Stimulated activated CD8-positive, alpha-beta memory T cell treated with anti-CD3 and anti-CD28 coated beads, Interleukin-12 subunit alpha, Interleukin-12 subunit beta, amount 100 ng/mL, for 4 hours (primary cell): ENCODE data around the gene USP10.

Experiments
- DNase-seq: peaks from one replicate; pipeline ENCODE4 v3.0.0-alpha.2; 2020; ENCODE audit warnings: low read depth

Gene USP10

DNA sequence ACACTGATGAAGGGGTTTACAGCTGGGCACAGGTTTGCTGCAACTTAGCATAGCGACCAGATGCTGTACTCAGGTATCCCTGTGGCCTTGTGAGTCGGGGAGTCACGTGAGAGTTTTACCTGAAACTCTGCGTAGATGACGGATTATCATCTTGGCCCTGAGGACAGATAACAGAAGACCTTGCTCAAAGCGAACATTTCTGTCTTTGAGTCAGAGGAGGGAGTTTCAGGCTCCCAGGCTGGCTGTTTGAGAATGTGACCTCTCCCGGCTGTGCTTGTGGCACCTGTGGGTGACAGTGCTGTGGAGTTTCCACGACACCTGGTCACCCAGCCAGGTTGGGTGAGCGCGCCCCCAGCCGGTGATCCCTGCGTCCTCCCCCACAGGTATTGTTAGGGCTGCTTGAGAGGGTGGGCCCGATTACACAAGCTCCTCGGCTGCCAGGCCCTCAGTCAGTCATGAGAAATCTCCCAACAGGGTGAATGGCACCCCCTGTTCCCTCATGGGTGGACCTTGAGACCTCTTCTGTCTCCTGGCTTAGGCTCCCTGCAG, 75.5 kb downstream of the USP10 start:
- DNase-seq: no peak

DNA sequence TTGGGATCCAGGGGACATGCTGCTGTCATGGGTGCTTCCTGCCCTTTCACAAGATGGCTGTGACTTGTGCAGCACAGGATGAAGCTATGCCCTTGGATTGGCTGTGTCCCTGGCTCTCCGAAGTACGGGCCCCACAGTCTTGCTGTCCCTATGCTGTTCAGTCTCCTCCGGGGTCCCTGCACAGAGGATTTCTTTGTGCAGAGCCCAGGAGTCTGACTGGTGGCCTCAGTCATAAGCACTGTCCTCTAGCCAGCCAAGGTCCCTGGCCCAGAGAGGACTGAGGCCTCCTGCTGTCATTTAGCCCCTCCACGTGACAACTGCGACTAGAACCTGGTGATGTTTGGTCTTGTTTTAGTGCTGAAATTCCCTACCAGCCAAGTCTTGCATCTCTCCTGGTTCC, 77.6 kb downstream of the USP10 start:
- DNase-seq: no peak

DNA sequence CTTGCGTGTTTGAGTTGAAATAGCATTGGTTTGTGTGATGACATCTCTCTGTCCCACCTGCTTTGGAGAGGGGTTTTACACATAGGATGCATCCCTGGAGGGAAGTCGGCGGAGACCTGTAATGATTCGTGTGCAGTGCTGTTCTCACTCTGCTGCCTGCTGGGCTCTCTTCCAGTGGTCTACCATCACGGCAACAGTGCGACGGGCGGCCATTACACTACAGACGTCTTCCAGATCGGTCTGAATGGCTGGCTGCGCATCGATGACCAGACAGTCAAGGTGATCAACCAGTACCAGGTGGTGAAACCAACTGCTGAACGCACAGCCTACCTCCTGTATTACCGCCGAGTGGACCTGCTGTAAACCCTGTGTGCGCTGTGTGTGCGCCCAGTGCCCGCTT, 78.9 kb downstream of the USP10 start:
- DNase-seq: no peak

DNA sequence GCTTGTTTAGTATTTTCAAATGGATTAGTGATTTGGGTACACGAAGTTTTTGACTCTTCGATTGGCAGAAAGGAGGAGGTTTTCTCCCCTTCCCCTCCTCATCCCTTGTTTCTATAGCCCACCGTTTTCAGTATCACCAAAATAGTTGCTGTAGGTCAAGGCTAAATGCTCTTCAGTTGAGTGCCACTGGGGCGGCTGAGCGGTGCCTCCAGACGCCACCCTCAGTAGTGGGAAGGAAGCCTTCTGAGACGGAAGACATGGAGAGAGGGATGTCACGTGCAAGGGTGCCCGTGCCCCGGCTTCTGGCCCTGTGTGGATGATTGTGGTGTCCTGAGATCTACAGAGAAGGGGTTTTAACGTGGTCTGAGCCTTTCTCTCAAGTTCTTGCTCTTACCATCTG, 80.3 kb downstream of the USP10 start:
- DNase-seq: no peak

DNA sequence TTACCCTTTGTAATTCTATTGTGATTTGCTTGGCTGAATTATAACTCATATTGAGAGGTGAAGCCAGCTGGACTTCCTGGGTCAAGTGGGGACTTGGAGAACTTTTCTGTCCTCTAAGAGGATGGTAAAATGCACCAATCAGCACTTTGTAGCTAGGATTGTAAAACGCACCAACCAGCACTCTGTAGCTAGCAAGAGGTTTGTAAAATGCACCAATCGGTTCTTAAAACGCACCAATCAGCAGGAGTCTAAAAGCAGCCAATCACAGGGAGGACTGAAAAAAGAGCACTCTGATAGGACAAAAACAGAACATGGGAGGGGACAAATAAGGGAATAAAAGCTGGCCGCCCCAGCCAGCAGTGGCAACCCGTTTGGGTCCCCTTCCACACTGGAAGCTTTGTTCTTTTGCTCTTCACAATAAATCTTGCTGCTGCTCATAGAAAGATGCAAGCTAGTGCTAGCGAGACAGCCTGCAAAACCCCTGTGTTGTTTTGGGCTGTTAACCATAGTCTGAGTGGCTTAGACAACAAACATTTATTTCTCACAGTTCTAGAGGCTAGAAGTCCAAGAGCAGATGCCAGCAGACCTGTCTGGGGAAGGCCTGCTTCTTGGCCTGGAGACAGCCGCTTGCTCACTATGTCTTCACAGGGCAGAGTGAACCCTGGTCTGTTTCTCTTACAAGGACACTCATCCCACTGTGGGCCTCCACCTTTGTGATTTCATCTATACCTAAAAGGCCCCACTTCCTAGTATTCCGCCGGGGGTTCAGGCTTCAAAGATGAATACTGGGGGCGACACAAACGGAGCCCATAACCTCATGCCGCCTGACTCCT, 81.0 kb downstream of the USP10 start:
- no peak for DNase-seq

DNA sequence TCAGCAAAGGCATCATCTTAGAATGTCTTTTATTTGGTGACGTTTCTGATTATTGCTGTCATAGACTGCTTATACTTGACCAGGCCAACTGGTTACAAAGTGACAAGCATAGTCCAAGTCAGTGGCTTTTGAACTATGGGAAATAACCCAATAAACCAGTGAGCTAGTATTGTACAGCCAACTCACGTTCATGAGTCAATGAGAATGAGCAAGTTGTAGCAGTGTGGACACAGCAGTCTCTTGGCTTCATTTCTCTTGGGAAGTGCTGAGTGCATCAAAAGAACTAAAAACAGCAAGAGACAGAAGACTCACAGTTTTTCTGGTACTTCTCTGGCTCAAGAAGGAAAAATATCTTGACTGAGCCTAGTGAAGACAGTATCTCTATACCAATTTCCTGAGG, 83.0 kb downstream of the USP10 start:
- no peak for DNase-seq

DNA sequence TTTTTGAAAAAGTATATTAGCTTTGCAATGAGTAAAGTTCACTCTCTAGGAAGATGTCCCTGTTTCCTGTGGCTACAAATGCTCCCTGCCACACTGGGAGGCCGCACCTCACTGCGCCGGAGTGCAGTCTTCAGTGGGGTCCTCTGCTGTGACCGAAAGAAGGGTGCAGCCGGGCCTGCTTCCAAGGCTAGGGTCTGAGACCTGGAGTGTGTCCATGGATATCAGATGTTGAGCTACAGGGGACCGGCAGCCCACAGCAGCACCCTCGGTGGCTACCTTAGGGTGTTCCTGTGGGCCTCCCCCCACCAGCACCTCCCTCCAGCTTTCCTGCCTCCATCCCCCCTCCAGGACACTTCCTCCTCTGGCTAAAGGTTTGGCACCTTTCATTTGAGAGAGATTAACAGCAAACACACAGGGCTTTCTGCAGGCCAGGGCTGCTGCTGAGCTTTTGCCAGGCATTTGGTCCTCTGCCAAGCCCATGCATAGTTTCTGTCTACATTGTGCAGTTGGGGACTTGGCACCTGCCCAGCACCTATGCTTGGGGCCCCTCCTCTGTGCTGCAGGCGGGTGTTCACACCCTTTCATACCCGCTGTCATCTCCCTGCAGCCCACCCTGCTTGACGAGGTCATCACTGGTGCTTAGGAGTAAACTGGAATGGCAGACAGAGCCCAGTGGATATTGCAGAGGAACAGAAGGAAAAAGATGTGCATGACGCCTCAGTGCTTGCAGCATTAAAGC, 86.2 kb downstream of the USP10 start:
- DNase-seq: no peak

DNA sequence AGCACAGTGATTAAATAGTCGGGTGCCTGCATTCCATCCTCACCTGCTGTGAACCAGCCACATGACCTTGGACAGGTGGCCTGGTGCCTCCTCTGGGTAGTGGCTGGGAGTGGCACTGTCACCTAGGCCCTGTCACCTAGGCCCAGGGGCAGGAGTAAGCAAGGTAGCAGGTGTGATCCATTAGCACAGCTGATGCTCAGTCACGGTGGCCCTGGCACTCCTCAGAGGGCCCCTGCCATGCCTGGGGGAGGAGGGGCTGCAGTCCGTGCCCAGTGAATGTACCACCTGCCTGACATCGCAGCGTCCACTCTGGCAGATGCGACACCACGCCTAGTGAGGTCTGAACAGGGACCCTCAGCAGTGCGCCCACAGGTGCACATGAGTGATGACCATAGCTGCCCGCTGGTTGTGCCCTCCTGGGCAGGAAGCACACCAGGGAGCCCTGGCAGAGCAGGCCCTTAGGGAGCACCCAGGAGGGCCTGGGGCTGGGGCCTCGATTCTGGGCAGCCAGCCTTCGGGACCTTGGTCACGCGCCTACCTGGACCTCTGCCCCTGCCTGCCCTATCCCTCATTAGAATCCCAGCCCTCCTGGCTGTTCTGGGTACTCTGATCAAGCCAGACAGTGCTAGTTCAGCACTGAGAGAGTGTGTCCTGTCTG, 86.9 kb downstream of the USP10 start:
- no peak for DNase-seq

DNA sequence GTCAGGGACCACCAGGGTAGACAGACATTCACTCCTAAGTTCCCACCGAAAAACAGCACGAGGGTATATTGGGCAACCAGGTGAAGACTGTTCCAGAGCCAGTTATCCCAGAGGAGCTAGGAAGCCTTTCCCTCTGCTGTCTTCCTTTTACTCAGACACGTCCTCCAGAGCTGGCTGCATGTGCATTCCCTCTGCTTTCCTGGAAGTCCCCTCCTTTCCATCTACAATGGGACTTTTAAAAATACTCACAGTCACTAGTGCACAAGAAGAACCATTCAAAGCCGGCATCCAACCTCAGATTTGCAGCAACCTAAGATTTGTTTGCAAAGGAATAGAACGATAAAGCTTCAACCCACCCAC, 87.4 kb downstream of the USP10 start:
- DNase-seq: no peak

DNA sequence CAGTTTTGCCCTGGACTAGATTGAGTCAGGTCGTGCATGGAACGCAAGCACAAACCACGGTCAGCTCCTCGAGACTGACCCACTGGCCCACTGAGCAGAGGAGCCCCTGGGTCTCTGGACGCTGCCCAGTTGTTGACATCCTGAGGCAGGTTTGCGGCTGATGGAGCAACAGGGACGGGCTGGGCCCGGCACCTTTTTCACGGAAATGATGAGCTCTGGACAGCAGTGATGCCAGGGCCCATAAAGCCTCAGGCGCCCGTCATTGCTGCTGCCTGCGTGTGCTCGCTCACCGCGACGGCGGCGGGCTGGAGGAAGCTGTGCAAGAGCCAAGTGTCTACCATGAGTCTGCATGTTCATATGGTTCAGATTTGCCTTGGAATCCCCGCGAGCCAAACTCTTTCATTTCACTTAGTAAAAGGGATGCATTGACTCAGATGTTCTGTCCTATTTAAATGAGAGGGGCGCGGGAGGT, 89.2 kb downstream of the USP10 start:
- no peak for DNase-seq

DNA sequence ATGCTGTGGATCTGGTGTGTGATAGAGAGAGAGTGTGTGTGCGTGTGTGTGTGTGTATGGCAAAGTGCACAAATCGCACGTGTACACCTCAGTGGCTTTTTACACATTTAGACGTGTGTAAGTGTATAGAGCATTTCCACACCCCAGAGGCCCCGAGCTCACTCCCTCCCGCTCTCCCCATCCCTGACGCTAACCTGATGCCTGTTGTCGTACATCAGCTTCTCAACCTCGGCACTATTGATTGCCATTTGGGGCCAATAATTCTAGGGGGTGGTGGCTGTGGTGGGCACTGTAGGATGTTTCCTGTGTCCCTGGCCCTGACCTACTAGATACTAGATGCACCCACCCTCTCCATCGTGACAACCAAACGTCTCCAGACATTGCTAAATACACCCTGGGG, 89.6 kb downstream of the USP10 start:
- DNase-seq: no peak

DNA sequence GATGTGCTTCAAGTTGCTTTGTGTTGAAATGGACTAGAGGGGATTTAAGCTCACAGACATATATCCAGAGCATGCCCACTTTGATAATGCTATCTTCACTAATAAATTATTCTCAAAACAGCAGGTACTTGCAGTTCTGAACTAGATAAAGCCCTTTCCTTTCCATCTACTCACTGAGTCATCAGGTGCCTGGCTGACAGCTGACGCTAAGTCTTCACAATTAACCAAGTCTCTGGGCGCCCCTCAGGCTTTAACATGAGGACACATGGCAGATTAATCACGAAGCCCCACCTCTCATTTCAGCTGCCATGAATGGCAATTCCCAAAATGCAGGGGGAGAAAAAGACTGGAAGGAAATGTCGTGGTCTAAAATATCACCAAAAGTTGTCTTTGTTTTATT, 90.5 kb downstream of the USP10 start:
- no peak for DNase-seq

DNA sequence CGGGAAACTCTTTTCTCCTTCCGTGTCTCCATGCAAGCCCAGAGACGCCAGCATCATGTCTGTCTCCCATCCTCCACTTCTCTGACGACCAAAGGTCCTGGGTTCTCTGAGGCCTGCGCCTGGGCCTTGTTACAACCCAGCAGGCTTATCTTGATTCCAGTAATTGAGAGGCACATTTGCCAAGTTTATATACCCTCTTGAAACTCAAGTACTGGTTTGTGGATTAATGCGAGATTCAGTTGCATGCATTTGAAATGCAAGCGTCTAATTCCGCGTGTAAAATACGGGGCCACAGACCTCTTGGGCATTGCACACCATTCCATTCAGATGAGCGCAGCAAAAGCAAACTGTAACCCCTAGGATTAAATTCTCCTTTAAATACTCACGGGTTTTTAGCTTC, 91.3 kb downstream of the USP10 start:
- no peak for DNase-seq

DNA sequence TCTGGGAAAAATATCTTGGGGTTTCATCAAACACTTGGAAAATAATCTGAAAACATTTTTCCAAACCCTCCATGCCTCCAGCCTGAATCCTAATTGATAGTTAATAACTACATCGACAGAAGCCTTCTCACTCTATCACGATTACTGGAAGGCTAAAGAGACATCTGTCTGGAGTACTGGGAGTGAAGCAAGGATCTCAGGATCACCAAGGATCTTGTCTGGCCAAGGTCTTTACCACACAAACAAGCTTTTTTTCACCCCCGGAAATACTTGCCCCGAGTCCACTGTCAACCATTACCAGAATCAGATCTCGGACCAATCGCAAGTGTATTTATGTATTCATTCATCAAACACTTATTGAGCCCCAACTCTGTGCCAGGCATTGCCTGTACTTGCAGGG, 91.7 kb downstream of the USP10 start:
- no peak for DNase-seq

DNA sequence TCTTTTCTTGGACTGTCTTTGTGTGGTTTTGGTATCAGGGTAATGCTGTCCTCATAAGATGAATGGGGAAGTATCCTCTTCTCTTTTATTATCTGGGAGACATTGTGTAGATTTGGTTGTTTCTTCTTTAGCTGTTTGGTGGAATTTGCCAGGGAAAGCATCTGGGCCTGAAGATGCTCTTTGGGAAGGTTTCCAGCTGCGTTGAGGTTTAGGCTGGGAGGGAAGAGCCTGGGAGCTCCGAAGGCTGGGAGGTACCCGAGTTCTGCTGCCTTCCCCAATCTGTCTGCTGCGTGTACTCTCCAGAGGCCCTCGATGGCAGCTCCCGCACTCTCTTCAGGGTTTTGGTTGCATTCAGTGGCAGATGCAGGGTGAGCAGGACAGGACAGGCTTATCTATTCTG, 94.4 kb downstream of the USP10 start:
- DNase-seq: no peak

DNA sequence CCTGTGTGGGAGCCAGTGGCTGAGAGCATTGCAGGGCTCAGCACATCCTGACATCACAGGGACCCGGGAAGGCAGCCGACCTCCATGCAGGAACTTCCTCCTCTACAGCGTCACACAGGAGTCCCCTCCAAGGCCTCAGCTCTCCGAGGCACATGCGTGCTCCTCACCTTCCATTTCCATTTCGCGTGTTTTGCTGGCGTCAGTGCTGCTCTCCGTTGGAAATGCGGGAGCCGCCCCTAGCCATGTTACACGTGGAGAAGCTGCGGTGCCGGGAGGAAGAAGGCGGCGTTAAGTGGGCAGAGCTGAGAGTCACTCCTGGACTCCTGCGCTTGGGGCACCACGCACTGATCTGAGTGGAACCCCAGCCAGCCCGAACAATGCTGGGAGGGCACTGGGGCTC, 94.8 kb downstream of the USP10 start:
- DNase-seq: no peak

DNA sequence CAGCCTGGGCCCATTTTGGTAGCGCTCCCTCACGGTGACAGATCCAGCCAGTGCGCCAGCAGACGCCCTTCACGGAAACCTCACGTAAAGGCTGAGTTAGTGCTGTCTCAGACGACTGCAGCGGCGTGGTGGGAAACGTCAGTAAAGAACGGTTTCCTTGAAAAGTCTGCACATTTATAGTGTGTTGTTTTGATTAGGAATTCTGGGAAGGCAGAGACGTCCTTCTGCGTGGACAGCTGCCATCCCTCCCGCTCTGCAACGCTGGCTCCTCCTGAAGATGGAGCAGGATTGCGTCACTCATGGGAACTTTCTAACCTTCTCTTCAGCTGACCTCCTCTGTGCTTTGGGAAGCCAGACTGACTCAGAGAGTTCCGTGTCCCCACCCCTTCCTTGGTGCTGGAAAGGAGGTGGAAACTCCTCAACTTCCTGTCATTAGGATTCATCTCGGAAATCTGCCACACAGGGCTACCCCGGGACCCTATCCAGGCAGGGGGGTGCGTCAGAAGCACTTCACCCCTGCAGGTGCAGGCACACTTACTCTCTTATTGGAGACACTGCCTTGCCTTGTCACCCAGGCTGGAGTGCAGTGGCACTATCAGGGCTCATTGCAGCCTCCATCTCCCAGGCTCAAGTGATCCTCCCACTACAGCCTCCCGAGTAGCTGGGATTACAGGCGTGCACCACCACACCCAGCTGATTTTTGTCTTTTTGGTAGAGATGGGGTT, 95.7 kb downstream of the USP10 start:
- no peak for DNase-seq

DNA sequence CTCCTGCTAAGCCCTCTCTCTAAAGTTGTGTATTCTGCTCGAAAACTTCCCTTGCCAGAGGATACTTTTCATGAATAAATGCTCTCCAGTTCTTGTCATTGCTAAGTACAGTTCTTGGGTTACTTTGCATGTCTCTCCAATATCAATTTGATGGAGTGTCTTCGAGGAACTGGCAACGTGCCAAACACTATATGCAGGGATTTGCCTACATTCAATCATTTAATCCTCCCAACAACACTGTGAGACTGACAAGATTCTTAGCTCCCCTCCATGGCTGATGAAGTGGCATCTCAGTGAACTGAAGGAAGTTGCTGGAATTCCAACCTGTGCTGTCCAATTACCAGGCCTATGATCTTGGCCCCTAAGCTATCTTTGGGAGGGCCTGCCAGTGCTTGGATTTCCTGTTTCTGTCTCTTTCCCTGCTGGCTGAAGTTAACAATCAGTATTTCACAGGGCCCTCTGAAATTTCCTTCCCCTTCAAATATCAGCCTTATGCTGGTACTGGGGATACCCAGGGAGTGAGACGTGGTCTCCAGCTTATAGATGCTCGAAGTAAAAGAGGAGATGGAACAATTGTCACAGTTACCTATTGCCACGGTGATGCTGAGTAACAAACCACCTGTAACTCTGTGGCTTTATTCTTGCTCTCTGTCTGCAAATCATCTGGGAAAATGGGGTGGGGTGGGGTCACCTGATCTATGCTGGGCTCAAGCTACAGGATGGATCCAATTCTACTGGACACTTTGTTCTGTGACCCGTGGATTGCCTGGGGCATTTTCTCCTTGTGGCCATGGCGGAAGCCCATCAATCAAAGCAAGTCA, 100.6 kb downstream of the USP10 start:
- no peak for DNase-seq

DNA sequence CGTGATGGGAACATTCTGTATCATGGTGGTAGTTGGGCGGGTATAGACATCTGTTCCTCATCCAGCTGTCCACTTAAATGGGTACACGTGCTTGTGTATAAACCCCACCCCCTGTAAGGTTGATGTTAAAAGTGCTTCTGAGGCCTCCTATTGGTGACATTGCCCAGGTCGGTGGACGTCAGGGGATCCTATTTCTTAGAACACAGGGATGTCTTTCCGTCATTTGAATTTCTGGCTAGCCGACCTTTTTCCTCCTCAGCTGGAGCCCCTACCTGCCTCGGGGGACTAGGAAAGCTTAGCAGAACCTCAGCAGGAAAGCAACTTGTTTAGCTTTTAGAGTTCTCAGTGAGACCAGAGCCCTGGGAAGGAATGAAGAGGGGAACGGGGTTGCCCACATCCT, 103.3 kb downstream of the USP10 start:
- DNase-seq: no peak

DNA sequence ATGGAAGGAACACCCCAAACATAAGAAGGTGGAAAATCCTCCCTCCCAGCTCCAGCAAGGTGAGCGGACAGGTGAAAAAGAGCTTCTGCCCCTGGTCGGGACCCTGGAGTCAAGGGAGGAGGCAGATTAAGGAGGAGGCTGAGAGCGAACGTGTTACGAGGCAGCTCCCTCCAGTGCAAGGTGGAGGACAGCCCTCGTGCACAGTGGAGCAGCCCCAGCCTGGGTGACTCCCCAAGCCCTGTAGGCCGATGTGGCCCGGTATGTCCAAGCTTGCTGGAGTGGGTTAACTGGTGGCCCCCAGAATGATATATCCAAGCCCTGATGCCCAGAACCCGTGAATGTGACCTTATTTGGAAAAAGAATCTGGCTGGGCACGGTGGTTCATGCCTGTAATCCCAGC, 104.5 kb downstream of the USP10 start:
- no peak for DNase-seq

DNA sequence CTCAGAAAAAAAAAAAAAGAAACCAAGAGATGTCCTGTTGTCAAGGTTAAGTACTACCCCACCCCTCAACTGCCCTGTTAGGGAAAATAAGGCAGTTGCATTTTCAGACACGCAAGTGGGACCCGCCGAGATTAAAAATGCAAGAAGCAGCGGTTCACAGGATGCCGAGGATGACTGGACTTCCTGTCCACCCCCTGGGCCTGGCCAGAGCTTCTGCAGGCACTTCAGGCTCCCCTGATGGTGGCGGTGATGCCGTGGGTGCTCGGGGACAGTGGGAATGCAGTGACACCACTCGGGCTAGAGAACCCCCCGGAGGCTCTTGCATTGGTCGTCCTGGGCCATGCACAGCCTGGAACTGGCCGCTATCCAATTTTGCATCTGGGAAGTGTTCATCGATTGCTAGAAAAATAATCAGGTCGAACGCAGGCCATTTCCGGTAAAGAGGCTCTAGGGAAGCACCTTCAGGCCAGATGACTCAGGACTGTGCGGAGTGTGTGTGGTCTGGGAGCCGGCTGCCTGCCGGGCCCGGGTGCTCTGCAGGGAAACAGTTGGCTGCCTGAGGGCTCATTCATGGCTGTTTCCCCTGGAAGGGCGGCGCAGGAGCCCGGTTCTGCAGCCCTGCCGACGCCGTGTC, 106.6 kb downstream of the USP10 start:
- DNase-seq: no peak
